Measurements from ENCODE around the gene PLP2.

Gene PLP2

DNA sequence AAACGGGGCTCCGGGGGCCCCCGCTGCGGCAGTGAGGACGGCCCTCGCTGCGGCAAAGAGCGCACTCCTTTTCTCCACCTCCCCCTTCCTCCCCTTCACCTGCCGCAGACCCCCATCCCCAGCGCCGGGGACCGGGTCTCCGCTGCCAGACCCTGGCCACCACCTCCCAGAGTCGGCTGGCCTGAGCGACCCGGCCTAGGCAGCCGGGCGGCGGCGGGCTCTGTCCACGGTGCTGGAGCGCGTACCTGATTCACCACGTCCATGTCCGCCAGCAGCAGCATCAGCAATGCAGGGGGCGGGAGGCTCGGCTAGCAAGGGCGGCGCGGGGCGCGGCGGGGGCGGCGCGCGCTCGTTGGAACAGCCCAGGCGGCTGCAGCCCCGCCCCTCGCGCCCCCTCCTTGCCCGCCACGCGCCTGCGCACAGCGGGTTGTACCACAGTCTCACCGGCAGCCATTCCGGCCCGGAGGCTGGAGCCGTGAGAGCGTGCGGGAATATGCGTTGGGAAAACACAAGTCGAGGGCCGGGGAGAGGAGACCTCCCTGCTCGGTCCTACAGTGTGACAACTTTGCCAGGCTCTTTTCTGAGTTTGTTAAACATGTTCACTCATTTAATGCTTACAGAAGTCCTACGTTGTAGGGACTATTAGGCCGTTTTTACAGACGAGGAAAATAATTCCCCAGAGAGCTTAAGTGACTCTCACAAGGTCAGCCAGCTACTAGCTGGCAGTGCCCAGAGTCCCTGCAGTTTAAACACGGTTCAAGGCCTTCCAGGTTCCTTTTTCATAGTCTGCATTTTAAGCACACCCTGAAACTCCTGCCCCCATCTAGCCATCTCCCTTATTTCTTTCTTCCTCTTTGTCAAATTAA lies 28.4 kb downstream of the PLP2 start, which contains the start of gene SYP:
Gene SYP (minus strand): TSS at position 288 of the 866 bp plus-strand sequence. CDS start 7 bp downstream, at position 281.
- ATAC-seq (ENCODE audit: low read depth) = peak; percentile 96
- TF ChIP-seq, protein P1, sequence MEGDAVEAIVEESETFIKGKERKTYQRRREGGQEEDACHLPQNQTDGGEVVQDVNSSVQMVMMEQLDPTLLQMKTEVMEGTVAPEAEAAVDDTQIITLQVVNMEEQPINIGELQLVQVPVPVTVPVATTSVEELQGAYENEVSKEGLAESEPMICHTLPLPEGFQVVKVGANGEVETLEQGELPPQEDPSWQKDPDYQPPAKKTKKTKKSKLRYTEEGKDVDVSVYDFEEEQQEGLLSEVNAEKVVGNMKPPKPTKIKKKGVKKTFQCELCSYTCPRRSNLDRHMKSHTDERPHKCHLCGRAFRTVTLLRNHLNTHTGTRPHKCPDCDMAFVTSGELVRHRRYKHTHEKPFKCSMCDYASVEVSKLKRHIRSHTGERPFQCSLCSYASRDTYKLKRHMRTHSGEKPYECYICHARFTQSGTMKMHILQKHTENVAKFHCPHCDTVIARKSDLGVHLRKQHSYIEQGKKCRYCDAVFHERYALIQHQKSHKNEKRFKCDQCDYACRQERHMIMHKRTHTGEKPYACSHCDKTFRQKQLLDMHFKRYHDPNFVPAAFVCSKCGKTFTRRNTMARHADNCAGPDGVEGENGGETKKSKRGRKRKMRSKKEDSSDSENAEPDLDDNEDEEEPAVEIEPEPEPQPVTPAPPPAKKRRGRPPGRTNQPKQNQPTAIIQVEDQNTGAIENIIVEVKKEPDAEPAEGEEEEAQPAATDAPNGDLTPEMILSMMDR (IDR thresholded peaks at IDR 0.05; ENCODE audit: poor library complexity, severe bottlenecking) = no peak

DNA sequence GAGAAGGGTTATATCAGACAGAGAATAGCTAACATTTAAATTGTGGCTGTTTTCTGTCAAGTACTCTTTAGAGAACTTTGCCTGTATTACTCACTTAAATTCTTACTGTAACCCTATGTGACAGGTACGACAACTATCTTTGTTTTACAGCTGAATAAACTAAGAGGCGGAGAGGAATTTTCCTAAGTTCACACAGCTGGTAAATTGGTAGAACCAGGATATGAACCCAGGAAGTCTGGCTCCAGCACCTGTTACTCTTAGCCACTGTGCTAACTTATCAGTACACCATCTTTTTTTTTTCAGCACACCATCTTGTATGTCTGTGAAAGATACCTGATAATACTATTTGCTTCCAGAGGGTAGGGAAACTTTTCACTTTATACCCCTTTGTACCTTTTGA lies 30.3 kb downstream of the PLP2 start:
- ATAC-seq (ENCODE audit: low read depth) (no peak), DNase-seq (ENCODE audit: low spot score) (no peak)
- no peak overlapping the region for H3K4me3 ChIP-seq (ENCODE audit: severe bottlenecking)
- H3K27ac ChIP-seq (ENCODE audit: poor library complexity, severe bottlenecking) = no peak overlapping the region
- no peaks in the 10 kb centered on the region for H3K36me3 ChIP-seq (ENCODE audit: low read depth)
- H3K4me1 ChIP-seq (ENCODE audit: insufficient read depth, poor library complexity, severe bottlenecking) = no peaks in the 10 kb centered on the region
- H3K27me3 ChIP-seq (ENCODE audit: insufficient read depth, poor library complexity, severe bottlenecking) = no peaks in the 10 kb centered on the region
- TF ChIP-seq, protein P1 (IDR thresholded peaks at IDR 0.05; ENCODE audit: poor library complexity, severe bottlenecking) = no peak
- H3K9me3 ChIP-seq (ENCODE audit: severe bottlenecking) = no peaks in the 10 kb centered on the region

More for the DNA sequence above, 28.4 kb downstream of the PLP2 start, which contains the start of gene SYP:
- H3K9me3 ChIP-seq (ENCODE audit: severe bottlenecking) = no peaks in the 10 kb centered on the region
- H3K27ac ChIP-seq (ENCODE audit: poor library complexity, severe bottlenecking) = no peak within 1 kb of the TSS
- H3K36me3 ChIP-seq (ENCODE audit: low read depth) = no peaks in the 10 kb centered on the region
- H3K4me1 ChIP-seq (ENCODE audit: insufficient read depth, poor library complexity, severe bottlenecking) = no peaks in the 10 kb centered on the region
- DNase-seq (ENCODE audit: low spot score) = peak; percentile 85
- H3K27me3 ChIP-seq (ENCODE audit: insufficient read depth, poor library complexity, severe bottlenecking) = no peaks in the 10 kb centered on the region
- peak within 1 kb of the TSS; percentile 13 for H3K4me3 ChIP-seq (ENCODE audit: severe bottlenecking)

DNA sequence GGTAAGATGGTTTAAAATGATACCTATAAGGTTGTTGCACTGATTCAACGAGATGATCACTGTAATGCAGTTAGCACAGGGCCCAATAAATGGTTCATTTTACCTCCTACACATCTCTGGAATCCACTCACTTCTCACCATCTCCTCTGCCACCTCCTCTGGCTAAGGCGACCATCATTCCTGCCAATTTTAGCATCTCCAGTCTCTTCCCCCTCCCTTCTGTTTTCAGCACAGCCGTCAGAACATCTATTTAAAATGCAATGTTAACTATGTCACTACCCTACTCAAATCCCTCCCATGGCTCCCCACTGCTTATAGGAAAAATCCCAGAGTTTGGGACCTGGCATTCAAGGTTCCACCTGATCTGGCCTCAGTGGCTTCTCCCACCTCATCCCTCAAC lies 31.8 kb downstream of the PLP2 start:
- ATAC-seq (ENCODE audit: low read depth) (no peak), DNase-seq (ENCODE audit: low spot score) (no peak)
- Histone ChIP-seq H3K9me3 (ENCODE audit: severe bottlenecking) (no peaks in the 10 kb centered on the region), H3K4me1 (ENCODE audit: insufficient read depth, poor library complexity, severe bottlenecking) (no peaks in the 10 kb centered on the region), H3K27ac (ENCODE audit: poor library complexity, severe bottlenecking) (no peak overlapping the region), H3K27me3 (ENCODE audit: insufficient read depth, poor library complexity, severe bottlenecking) (no peaks in the 10 kb centered on the region), H3K36me3 (ENCODE audit: low read depth) (no peaks in the 10 kb centered on the region), H3K4me3 (ENCODE audit: severe bottlenecking) (no peak overlapping the region)
- TF ChIP-seq, protein P1 (IDR thresholded peaks at IDR 0.05; ENCODE audit: poor library complexity, severe bottlenecking) = no peak

DNA sequence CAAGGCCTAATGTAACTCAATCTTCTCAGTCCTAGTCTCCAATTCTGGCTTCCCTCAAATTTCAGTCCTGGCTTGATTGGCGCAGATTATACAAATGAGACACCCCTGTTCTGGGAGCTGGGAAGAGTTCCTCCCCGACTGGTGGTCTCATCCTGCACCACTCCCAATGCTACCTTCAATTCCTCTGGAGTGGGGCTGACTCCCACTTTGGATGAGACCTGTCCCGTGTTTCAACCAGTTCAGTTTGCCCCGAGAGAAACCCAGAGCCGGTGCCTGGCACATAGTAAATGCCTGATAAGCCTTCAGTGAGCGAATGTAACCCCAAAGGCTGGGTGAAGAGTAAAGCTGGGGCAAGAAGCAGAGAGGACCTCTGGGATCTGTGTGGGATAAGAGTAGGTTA lies 32.3 kb downstream of the PLP2 start:
- TF ChIP-seq, protein P1 (IDR thresholded peaks at IDR 0.05; ENCODE audit: poor library complexity, severe bottlenecking) = no peak
- no peak overlapping the region for H3K4me3 ChIP-seq (ENCODE audit: severe bottlenecking)
- DNase-seq (ENCODE audit: low spot score) (no peak), ATAC-seq (ENCODE audit: low read depth) (no peak)
- no peaks in the 10 kb centered on the region for H3K27me3 ChIP-seq (ENCODE audit: insufficient read depth, poor library complexity, severe bottlenecking)
- H3K27ac ChIP-seq (ENCODE audit: poor library complexity, severe bottlenecking) = no peak overlapping the region
- no peaks in the 10 kb centered on the region for H3K9me3 ChIP-seq (ENCODE audit: severe bottlenecking)
- H3K4me1 ChIP-seq (ENCODE audit: insufficient read depth, poor library complexity, severe bottlenecking) = no peaks in the 10 kb centered on the region
- H3K36me3 ChIP-seq (ENCODE audit: low read depth) = no peaks in the 10 kb centered on the region

DNA sequence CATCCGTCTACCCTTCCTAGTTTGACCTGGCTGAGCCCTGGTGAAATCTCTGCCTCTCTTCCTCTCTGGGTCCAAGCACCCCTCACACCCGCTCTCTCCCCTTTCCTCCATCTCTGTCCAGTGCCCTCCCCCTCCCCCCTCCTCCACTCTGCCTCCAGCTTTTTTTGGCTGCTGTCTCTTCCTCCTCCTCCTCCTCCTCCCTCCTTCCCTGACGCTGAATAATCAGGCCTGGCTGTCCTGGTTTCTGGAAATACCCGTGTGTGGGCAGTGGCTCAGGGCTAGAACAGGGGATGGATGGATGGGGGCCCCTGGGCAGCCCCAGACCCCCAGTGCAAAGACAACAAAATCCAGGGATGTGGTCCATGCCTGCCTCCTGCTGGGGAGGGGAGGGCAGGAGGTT lies 33.0 kb downstream of the PLP2 start:
- Histone ChIP-seq H3K4me3 (ENCODE audit: severe bottlenecking) (no peak overlapping the region), H3K36me3 (ENCODE audit: low read depth) (no peaks in the 10 kb centered on the region), H3K27me3 (ENCODE audit: insufficient read depth, poor library complexity, severe bottlenecking) (no peaks in the 10 kb centered on the region), H3K4me1 (ENCODE audit: insufficient read depth, poor library complexity, severe bottlenecking) (no peaks in the 10 kb centered on the region), H3K9me3 (ENCODE audit: severe bottlenecking) (no peaks in the 10 kb centered on the region), H3K27ac (ENCODE audit: poor library complexity, severe bottlenecking) (no peak overlapping the region)
- DNase-seq (ENCODE audit: low spot score) = no peak
- TF ChIP-seq, protein P1 (IDR thresholded peaks at IDR 0.05; ENCODE audit: poor library complexity, severe bottlenecking) = no peak
- no peak for ATAC-seq (ENCODE audit: low read depth)
